ENCODE measurements around the gene ZNF618.
"Not testable (repeated sequence)": the region's sequence is repeated elsewhere in the genome, so short reads cannot be mapped to it uniquely, and the experiment has no call there.

The ZNF618 gene

DNA sequence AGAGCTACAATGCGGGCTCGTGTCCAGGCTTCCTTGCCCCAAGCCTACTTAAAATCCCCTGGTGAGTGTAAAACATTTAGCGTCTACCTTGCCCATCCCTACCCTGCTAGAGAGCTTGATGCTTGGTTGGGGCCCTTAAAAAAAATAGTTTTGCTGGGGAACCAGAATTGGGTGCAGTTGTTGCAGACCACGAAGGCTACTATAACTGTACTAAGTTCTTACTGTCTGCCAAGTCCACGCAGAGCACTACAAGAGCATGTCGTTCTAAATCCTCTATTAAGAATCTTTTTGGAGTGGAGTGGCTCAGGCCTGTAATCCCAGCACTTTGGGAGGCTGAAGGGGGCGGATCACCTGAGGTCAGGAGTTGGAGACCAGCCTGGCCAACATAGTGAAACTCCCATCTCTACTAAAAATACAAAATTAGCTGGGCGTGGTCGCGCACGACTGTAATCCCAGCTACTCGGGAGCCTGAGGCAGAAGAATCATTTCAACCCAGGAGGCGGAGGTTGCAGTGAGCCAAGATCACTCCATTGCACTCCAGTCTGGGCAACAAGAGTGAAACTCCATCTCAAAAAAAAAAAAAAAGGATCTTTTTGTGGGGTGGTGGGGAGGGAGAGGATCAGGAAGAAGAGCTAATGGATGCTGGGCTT lies 206.8 kb downstream of the ZNF618 start:
- FAIRE-seq: not testable (repeated sequence)

- FAIRE-seq: no peak
Observed at GRCh38 chr9:114083666-114084065, 207.6 kb downstream of the ZNF618 start.

- FAIRE-seq: no peak
Observed at GRCh38 chr9:114084282-114085073, 208.4 kb downstream of the ZNF618 start.

DNA sequence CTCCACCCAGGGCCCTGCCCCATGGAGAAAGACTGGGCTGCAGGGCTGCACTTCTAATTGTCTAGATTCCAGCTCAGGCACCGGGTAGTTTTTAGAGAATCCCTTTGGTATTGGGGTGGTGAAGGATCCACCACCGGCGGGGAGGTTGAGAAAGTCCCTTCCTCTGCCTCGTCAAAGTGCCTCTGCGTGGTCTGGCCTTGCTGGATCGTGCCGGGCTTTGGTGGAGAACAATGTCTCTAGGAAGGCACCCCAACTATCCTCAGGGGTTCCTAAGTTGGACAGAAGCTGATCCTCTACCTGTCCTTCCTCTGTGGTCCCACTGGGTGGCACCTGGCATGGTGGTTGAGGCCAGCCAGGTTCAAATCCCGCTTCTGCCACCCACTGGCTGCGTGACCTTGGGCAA lies 209.3 kb downstream of the ZNF618 start:
- no peak for FAIRE-seq

DNA sequence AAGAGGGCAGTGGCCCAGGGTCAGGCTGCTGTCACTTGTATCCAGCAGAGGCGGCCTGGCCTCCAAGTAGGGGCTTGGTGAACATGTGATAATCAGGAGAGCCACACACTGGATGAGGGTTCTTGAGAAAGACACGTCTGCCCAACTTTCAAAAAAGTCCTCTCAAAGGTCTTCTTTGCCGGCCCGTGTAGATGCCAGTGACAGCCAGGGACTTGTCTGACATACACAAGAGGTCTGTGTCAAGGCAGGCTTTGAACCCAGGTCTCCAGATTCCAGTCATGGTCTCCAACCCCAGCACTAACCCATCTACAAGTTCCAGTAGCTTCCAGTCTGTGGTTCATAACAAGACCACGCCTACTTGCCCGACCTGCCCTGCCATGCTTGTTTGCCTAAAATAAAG lies 209.9 kb downstream of the ZNF618 start:
- no peak for FAIRE-seq

DNA sequence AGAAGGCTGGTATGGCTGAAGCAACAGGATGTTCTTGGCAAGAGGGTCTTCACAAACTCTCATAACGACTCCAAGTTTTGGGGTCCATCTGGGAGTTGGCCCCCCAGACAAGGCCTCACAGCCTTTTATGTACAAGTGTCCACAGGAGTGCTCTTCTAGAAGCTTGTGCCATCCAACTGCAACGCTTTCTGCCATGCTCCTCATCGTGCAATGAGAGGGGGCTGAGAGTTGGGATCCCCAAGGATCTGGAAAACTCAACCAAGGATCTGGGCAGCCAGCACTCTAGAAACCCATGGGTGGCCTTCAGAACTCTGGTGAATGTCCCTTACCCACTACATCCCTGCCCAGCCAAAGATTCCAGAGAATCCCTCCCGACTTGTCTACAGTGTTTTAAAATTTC lies 210.5 kb downstream of the ZNF618 start:
- FAIRE-seq: no peak

DNA sequence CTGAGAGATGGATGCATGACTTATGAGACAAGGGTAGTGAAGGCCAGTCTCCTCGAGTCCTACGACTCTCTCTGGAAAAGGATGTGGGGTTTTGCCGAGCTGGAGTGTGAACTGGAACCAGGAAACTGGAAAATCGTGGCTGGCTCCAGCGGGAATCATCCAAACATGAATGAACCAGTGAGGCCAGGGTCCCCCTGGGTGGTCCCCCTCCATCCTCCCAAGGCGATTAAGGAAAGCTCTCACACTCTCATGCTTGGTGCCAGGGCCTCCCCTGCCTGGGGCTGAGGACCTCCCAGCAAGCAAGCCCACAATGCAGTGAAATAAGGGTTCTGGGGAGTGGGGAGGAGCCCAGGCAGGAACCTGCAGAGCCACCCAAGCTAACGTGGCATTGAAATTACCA lies 211.6 kb downstream of the ZNF618 start:
- no peak for FAIRE-seq

- FAIRE-seq: no peak
Observed at GRCh38 chr9:114088571-114089170, 212.6 kb downstream of the ZNF618 start.

DNA sequence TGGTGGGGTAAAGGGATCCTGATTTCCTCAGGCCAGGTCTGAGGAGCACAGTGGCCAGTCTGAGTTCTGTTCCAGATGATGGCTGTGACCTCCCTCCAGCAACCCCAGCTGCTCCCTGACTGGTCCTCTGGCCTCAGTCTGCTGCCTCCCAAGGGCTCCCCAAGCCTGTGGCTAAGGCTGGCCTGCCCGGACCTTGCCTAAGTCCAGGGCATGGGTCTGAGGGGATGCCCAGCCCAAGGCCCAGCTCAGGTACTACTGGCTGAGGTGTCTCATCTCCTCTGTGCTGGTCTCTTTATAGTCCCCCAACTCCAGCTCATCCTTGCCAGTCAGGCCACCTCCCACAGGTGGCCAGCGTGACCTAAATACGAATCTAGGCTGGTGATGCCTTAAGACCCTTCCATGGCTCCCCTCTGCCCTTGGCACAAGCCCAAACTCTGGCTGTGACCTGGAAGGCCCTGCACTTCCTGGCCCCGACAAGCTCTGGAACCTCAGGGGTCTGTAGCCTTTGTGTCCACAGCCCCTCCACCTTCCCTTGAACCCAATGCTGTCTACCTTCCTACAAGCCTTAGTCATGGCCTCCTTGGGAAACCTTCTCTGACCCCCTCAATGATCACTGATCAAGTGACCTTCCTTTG lies 213.2 kb downstream of the ZNF618 start:
- no peak for FAIRE-seq

- no peak for FAIRE-seq
Observed at GRCh38 chr9:114090798-114091197, 214.7 kb downstream of the ZNF618 start.

DNA sequence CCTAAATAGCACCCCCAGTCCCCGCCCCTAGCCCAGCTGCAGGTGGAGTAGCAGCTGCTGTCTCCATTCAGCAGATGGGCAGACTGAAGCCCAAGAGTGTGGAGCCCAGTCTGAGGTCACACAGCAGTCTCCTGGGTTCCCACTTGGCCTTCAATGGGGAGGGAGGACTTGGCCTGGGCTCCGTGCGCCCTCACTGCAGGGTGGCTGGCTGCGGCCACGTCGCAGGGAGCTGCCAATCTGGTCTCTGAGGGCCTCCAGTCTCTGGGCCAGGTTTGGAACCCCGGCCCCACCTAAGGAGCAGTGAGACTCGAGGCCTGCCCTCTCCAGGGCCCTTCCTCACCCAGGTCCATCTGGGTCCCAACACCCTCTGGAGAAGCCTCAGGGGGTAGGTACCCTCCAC lies 215.6 kb downstream of the ZNF618 start:
- no peak for FAIRE-seq

- no peak for FAIRE-seq
Observed at GRCh38 chr9:114092336-114092735, 216.2 kb downstream of the ZNF618 start.

DNA sequence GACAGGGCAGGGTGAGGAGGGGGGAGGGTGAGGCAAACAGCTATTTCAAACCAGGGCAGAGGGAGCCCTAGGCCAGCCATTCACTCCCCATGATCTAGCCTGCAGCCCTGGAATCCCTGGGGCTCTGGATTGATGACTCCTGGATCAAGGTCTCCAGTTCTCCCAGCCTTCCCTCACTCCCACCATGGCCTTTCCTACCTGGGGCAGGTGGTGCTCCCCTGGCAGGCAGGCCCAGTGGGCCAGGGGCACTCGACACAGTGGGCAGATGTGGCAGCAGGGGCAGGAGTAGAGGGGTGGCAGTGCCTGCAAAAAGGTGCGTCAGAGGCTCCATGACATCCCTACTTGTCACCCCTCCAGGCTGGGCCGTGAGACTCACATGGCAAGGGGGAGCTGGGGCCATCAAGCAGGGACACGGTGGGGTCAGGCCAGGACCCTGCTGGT lies 216.9 kb downstream of the ZNF618 start:
- no peak for FAIRE-seq

DNA sequence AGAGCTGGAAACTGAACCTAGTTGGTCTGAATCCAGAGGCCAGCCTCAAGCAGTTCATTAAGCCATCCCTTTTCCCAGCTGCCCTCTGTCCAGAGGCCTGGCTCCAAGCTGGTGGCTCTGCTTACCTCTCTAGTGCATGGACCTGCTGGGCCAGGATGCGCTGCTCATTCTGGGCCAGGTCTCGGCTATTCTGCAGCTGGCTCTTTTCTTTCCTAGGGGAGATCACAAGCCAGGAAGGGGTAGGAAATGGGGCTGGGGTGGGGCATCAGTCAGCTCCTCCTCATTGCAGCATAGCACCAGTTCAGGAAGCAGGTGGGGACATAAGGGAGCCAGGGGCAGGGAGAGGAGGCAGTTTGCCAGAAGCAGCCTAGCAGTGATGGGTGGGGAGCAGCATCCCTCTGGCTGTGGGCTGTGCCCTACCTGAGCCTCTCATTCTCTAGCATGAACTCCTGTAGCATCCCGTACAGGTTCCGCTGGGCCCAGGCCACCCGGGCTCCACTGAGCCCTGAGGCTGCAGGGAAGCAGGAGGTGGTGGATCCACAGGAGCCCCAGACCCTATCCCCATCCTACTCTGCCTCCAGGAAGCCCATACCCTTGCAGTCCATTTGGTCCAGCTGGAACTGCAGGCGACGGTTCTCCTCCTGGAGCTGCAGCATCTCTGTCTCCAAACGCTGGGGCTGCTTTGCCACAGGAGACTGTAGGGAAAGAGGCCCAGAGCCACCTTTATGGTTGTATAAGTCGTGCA lies 217.8 kb downstream of the ZNF618 start:
- FAIRE-seq: no peak

DNA sequence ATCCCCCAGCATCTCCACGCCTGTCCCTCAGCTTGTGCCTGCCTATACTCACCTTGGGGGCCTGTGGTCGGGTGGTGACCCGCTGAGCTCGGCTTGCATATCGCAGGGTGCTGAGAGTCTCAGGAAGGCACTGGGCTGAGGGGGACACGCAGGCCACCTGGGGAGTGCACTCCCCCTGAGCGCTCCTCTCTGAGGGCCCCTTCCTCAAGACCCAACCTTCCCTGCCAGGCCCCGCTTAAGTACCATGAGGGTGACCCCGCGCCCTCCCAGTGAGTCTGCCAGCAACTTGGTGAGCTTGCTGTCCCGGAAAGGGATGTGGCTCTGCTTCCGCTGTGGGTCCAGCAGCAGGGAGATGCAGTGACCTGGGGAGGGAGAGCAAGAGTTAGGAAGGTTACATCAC lies 218.9 kb downstream of the ZNF618 start:
- FAIRE-seq: no peak

DNA sequence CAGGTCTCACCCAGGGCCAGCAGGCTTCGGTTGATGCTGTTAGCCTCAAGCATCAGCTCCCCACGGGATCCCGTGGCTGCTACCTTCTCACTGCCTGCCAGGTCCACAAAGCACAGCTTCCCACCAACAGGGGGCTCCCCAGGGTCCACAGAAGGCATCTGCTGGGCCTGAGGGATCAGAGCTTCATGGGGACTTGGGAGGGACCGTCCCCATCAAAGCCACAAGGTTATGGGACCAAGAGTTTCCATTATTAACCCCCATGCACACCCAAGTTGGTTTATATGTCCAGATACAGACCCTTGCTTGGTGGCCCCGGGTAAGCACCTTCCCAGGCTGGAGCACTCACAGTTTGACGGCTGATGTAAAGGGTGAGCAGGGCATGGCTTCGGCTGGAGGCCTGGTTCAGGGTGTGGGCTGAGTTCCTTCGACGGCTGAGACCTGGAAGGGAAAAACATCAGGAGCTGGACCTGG lies 220.0 kb downstream of the ZNF618 start:
- FAIRE-seq: no peak

- no peak for FAIRE-seq
Observed at GRCh38 chr9:114096866-114097612, 220.9 kb downstream of the ZNF618 start.

DNA sequence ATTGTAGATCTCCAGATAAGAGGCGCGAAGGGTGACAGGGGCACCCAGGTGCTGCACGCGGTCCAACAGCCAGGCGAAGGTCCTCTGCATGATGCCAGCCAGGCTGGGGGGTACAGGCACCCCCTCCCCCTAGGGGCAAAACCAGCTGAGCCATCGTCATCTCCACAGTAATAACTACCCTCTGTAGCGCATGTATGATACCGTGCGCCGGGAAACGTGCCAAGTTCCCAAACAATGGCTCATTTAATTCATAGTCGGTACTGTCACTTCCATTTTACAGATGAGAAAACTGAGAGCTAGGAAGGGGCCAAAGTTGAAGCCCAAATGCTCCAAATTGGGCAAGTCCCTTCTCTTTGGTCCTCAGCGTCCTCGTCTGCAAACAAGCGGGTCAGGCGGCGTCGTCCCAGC lies 221.5 kb downstream of the ZNF618 start:
- FAIRE-seq: no peak

DNA sequence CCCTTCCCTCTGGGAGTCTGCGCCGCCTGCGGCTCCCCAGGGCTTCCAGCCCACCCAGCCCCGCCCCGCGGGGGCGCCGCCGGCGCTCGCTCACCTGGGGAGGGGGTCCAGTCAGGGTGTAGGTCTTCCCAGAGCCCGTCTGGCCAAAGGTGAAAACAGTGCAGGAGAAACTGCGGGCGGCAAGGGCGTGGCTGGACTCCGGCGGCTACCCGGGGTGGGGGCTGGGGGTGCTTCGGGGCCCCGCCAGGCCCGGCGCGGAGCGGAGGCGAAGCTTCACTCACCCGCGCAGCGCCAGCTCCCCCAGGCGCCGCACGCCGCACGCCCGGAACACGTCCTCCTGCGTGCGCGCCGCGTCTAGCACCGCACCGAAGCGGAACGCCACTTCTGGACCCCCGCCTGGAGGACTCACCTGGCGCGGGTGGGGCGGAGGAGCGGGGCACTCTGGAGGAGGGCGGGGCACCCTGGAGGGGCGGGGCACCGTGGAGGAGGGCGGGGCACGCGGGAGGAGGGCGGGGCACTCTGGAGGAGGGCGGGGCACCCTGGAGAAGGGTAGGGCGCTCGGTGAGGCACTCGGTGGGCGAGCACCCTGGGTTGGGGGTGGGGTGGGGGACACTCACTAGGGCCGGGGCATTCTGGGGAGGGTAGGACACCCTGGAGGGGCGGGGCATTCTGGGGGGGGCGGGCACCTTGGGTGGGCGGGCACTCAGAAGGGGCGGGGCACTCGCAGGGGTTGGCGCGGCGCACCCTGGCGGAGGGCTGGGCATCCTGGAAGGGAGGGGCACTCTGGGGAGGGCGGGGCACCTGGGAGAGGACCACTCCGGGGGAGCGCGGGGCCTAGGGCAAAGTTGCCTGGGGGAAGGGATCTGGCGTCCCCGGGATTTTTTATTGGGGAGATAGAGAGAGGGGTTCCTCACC lies 222.2 kb downstream of the ZNF618 start:
- FAIRE-seq: no peak

DNA sequence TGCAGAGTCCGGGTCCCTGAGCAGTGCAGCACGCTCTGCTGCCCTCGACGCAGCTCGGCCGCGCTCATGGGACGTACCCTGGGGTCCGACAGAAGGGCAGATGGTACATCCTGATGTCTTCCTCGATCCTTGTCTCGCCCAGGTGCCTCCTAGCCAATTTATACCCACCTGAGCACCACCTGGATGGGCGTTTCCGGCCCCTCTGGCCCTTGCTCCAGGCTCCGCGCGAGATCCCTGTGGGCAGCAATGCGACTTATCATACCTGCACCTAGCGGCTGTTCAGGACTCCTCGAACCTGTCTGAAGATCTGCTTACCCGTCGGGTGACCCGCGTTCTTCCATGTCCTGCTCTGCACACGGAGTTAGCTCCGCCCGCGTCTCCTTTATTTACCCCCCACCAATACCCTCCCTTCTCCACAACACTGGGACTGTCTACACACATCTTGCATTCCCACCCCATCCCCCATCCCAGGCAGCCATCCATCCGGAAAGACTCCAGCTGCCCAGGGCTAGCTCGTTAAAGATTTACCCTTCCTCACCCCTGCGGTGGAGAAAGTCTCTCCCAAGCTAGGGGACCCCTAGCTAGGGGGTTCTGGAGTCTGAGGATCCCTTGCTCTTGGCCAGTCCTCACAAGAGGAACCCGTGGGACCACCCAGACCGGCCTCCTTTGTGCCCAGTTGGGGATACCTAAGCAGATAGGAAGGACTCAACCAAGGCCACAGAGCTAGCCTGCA lies 223.0 kb downstream of the ZNF618 start, which contains the start of gene KIF12:
Gene KIF12 (minus strand): TSS at position 357 of the 733 bp plus-strand sequence. CDS start 16 bp downstream, at position 341.
- no peak for FAIRE-seq

Data from colon (tissue), 2 donors.